COR-L47 (cell line): Measurements from ENCODE around the gene SMYD3.
A peak's percentile ranks its signal among the peaks of the same experiment; 100 is the strongest.

Experiments
- DNase-seq: peaks from one replicate; lab custom pipeline; 2025; lab: John Stamatoyannopoulos, UW

Gene SMYD3

DNA sequence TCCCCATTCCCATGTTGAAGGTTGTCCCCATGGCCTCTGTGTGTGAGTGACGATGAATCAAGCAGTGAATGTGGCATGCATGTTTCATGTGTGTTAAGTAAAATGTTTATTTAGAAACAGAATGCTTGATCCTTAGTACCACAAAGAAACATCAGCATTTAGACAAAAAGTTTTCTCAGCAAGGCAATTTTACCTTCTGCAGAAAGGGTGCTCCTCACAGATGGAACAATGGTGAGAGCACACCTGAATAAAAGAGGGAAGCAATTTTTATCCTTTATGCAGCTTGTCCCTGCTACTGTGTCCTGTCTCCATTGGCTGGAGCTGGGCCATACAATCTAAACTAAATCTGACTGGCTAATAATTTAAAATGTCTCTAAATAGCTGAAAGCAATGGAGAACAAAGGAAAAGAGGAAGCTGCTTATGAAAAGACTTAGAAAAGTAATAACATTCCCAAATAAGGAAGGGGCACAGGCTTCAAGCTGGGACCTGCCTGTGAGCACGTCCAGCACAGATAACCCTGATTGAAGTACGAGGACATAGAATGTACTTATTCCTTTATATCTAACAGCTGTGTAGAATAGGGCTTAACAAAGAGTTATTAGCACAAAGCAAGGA is 8.4 kb upstream of the SMYD3 start:
- DNase-seq, result no peak

DNA sequence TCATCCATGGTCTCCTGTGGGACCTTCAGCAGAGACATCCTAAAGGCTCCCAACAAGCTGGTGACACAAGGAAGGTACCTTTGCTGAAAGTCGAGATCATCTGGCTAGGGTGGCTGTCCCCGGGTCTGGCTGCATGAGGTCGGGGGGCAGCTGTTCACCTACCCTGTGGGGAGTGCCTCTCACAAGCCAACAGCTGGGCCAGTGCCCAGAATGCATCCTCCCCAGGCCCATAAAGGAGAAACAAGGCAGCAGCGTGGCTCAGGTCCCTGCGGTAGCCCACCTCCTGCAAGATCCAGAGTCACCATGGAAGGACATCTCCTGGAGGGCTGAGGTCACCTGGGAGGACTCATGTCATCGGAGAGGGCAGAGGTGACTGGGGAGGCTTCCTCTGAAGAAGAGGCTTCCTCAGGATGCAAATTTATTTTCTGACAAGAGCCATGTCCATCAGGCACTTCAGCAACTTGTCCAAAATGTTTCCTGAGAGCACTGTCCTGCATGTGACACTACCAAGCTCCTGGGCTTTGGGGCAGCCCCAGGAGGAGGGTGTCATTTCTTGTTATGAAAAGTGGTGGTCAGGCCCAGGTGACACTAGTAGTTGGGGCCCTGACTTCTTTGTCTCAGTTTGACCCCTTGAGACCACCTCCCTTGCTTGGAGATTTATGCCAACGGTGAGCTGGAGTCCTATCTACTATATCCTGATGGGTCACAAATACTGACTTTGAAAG is 6.7 kb upstream of the SMYD3 start:
- no peak for DNase-seq

DNA sequence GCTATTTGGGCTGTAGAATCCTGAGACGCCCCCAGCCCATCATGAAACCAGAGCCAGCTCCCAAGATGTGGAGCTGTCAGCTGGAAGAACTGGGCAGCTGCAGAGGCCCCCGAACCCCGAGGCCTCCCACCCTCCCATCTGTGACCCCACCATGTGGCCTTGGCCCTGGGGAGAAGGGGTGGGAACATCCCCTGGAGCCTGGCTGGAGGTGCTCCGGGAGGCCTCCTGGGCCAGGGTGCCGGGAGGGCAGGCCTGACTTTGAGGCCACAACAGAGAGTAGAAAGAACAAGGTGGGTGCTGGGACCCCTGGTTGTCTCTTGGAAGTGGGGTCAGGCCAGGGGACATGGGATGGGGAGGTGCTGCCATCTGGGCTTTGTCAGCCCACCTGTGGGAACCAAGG is 6.0 kb upstream of the SMYD3 start:
- no peak for DNase-seq

DNA sequence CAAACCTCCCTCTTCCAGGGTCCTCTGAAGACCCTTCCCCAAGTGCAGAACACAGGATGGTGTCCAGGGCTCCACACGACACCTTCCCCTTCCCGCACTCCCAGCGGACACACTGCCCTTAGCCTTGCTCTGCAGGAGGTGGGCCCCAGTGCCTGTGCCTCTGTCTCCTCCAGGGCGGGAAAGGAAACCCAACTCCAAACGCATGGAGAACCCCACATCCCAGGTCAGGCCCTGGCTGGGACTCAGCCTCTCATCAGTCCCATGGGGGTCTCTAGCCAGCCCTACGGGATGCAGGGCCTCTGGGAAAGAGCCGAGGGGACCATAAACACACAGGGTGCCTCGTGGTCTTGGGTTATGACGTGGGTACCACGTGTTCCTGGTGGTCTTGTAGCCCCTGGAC is 5.6 kb upstream of the SMYD3 start:
- DNase-seq, result no peak

DNA sequence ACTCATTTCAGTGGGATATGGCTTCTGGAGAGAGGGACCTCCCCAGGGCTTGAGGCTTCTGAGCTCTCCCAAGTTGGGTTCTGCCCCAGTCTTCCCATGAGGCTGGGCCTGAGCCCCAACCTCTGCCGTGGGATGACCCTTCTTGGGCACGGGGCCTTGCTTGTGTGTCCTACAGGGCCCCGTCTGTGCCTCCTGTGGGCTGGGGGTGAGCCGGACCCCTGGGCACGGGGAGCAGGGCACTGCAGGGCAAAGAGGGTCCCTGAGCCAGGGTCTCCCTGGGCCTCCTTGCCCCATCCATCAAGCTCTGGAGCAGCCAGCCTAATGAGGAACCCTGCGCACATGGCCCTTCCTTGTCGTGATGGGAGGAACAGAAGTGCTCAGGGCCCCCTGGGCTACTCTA is 5.2 kb upstream of the SMYD3 start:
- no peak for DNase-seq

DNA sequence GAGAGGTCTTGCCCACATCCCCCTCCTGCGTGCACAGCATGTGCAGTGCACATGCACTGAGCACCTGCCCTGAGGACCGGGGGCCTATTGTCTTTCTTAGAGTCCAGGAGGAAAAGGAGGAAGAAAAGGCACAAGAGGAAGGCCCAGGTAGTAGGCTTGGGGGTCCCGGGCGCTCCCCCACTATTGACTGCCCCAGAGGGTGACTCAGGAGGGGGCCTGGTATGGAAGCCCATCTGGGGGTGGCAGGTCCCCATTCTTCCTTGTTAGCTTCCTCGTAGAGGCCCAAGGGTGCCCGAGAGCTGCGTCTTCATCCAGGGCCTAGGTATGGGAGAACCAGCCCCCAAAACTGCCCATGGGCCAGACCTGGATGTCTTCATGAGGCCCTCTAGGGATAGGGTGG is 4.1 kb upstream of the SMYD3 start:
- no peak for DNase-seq

DNA sequence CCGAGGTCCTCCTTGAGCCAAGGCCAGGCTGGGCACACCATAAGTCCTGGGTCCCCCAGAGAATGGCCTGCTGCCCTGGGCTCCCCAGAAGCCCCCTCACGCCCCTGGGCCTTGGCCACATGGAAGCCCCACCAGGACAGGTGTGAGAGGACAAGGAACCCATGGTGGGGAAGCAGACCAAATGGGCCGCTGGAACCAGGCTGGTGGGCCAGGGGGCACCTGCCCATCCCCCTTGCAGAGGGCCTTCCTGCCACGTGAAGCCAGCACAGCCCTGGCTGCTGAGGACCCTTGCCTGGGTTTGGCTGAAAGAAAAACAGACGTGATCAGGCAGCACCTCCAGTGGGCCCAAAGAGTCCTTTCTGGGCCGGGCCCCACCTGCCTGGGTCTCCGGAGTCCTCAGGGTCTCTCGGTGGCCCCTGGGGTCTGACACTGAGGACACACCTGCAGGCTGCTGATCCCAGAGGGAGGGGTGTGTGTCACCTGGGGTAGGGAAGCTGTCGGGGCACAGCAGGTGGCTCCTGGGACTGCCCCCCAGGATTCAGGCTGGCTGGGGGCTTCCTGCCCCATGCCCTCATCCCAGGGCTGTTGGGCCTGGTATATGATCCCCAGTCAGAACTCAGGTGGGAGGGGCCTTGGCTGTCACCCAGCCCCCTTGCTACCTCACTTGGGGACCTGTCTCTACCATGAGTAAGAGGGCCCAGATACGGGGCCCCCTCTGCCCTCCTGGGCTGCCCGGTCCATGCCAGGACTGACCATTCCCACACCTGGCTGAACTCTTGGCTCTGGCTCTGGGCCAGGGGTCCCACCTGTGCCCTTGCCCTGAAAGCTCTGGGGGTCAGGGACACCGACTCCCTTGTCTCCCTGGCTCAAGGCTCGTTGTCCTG is 3.3 kb upstream of the SMYD3 start:
- no peak for DNase-seq

DNA sequence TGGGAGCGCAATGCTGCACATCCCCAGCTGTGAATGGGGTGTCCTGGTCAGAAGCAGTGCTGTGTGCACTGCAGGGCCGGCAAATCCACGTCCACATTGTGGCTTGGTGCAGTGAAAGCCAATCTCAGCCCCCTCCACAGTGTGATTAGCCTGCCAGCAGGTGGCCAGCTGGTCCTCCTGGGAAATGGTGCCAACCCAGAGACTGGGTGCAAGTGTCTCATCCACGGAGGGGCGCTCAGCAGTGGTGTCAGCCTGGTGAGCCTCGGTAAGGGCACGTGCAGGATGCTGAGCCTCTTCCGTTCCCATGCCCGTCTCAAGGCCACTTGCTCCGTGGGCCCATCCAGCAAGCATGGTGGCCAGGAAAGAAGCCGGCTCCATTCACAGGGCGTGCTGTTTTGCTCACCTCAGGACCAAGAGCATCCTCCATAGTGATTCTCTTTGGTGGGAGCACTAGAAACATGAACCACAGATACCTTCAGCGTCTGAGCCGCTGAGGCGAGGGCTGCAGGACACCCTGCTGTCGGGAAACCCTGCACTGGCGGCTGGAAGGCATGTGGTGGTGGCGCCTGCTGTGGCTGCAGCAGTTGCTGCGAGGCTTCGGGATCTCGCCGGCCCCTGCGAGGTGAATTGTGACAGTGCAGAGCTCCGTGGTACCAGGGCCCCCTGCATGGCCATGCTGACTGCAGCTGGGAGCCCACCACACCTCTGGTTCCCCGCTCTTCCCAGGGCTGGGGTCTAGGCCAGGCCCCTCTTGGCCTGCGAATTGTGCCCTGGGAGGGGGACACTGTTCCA is 2.0 kb upstream of the SMYD3 start:
- DNase-seq, result no peak

DNA sequence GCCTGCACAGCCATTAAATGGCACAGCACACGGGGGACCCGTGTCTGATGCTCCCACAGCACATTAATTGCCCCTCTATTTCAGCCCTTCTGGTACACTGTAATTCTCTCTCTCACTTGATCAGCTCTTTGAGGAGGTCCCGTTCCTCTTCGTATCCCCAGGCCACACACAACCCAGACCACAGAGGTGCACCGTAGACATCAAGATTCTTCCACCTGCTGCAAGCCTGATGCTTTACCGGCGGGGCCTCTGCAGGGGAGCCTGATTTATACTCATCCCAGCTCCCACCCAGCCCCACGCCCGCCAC is 759 bp downstream of the SMYD3 start:
- no peak for DNase-seq

DNA sequence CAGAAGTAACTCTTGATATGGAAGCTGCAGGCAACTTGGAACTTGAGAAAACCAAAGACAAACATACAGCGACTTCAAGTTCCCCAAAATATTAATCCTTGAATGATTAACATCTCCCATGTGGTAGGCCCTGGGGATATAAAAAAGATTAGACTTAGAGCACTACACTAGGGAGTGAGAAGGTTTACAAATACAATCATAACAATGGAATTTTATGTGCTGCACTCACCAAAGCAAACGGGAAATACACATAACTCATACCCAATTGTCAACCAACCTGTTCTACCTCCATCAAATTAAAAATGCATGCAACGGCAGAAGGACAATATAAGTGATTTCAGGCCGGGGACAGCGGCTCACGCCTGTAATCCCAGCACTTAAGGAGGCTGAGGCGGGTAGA is 3.7 kb downstream of the SMYD3 start:
- DNase-seq, result no peak

DNA sequence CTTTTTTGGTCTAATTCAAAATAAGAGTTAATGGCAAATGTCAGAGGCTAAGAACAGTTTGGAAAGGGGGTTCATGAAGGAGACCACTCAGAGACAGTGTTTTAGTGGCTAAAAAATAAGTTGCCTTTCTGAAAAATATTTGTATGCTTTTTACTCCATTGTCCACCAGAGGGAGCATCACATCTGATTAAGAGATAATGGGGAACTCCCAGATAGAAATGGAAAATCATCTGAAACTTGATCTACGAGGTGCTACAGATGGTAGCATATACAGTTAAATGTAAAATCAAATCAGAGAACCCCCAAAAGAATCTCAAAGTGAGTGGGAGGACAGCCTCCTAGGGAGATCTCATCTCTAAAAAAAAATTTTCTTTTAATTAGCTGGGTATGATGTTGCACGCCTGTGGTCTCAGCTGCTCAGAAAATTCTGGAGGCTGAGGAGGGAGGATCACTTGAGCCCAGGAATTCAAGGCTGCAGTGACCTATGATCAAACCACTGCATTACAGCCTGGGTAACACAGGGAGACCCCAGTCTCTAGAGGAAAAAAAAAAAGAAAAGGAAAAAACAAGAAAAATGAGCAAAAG is 9.7 kb downstream of the SMYD3 start:
- peak; percentile 44 for DNase-seq

DNA sequence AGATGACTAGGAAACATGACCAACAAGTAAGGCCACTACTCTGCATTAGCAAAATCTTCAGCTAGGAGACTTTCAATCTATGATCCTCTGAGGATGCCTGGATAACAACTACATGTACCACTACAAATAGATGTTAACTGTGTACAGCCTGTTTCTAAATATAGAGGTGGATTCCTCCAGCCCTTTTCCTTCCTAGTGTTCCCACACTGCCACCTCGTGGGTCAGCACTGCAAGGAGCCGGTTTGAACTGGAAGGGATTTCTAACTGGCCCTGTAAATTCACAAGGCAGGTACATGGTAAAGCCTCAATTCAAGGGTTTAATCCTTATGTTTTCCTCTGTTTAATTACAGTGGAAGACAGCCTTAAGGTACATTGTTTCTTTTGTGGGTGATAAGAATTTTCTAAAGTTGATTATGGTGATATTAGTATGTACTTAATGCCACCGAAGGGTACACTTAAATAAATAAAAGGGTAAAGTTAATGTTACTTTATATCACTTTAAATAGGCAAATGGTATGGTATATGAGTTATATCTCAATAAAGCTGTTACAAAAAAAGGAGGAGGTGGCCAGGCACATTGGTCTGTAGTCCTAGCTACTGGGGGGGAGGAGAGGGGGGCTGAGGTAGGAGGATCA is 14.4 kb downstream of the SMYD3 start:
- peak; percentile 62 for DNase-seq

DNA sequence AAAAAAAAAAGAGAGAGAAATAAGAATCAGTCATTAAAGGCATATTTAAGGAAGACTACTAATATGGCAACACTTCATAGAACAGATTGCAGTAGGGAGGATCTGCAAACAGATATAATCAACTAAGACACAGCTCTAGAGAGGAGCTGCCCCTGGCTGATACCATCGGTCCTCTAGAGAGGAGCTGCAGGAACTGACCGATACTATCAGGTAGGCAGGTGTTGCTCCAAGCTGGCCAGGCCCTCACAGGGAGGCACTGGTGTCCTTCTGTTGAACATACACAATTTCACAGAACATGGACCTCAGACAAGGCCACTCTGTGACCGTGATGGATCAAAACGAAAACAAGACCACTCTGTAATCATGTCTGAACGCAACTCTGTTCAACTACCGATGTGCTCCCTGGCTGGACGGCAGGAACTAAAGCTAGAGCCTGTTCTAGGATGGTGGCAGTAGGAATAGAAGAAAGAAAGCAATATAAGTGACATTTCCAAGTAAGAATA is 15.5 kb downstream of the SMYD3 start:
- no peak for DNase-seq

DNA sequence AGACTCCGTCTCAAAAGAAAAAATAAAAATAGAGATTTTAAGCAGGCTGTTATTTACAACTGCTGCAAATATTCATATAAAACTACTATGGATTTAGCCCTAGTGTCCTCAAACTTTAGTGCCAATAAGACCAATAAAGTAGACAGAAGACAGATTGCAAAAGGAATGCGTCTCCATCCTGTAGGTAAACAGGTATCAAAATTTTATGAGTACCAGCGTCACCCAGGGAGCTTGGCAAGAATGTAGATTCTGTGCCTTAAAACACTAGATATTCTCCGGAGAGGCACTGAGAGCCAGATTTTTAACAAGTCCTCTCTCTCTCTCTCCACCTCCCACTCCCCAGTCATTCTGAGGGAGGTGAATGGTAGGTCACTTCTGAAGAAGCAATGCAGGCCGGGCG is 18.4 kb downstream of the SMYD3 start:
- no peak for DNase-seq

DNA sequence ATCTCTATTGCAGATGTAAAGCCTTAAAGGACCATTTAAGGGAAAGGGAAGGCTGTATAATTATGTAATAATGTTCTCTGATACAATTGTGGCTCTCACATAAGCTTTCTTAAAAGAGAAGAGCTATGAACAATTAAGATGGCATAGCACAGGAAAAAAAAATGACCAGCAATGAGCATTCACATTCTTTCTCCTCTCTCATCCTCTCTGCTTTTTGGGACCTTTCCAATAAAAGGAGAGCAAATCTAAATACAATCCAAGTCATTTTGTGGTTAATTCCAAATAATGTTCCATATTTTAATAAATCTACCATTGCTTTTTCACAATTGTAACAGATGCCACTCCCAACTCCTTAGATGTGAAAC is 23.5 kb downstream of the SMYD3 start:
- DNase-seq, result no peak

DNA sequence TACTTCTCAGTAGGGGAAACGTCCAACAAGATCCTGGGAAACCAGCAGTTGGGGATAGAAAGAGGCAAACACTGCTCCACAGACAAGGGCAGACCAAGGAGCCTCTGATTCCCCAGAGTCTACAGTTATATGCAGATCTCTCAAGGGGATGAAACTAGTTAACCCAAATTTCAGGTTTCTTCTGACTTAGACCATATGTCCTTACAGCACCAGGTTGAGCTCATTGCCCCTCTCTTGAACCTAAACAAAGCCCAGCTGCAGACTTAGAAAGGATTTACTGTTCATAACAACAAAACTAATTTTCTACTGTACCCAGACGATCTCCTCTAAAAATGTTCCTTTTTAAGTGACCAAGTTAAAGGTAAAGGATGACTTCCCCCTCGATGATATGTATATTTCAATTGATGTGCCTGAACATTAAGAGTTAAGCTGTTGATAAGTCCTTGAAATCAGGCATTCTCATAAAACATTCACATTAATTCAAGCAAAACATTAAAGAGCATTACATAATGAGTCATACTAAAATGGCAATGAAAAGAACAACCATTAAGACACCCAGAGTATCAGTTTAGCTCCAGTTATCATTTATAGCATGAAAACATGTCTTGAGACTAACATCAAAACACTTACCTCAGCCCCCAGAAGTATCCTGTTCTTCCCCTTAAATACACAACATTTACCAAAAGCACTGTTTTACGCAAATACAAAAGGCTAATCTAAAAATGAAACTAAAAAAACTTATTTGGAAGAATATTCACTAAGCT is 24.1 kb downstream of the SMYD3 start:
- DNase-seq, result no peak

DNA sequence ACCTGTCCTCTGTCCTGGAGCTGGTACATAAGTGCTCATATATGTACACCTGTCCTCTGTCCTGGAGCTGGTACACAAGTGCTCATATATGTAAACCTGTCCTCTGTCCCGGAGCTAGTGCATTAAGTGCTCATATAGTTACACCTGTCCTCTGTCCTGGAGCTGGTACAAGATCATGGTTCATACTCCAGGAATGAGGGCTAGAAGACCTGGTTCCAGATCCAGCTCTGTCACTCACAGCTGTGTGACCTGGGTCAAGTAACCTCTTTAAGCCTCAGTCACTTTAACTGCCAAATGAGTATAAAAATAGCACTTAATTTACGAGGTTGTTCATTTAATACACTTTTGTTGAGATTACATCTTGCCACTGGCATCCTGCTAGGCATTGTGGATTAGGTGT is 28.0 kb downstream of the SMYD3 start:
- no peak for DNase-seq

DNA sequence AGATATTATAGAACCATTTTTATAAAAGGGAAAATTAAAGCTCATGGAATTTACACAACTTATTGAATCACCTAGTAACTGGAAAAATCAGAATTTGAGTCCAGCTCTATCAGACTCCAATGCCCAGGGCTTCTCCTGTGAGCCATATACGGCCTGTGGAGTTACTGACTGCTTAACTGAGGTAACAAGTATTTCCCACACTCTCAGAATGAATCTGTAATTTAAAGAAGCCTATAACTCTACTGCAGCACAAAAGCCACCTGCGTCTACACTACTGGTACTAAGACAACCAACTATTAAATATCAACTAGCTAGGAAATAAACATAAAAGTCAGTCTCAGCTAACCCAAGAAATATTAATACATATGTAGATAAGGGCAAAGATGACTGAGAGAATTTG is 29.4 kb downstream of the SMYD3 start:
- DNase-seq, result no peak

DNA sequence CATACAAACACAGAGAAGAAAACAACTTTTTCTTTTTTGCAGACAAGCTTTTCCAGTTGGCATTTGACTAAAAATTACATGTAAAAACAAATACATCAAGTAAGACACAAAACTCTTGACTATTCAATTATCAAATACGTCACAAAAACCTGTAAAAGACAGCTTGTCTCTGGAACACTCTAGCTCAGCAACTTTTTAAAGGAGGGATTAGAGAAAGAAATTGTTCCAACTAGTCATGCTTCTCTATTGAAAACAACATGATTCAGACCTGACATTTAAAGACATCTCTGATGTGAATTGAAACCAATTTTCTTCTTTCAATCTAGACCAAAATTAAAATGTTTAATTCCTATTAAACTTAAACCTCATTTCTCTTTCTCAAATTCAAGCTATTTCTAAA is 30.3 kb downstream of the SMYD3 start:
- DNase-seq, result no peak

DNA sequence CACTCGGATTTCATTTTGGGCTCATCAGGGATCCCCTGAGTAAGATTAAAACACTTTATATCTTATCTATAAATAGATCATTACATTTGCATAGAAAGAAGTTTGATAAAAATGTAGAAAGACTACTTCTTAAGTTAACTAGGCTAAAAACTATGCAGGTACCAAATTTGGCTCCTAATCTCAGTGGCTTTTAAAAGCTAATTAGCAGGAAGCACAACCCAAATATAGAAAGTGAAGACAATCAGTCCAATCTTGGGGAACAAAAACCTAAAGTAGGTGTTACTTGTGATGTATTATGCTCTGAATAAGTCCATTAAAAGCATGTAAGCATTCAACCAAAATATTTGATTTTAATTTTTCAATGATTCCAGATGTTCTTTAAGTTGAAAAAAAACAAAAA is 35.4 kb downstream of the SMYD3 start:
- DNase-seq, result no peak

DNA sequence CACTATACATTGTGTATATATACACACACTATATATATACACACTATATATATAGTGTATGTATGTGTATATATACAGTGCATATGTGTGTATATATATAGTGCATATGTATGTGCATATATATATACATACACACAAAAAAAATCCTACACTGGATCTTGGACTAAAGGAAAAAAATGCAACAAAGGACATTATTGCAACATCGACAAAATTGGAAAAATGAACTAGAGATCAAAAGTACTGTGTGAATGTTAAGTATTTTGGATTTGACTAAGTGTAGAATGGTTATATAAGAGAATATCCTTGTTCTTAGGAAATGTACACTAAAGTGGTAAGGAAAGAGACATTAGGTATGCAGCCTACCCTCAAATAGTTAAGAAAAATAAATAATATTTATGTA is 36.5 kb downstream of the SMYD3 start:
- no peak for DNase-seq
